Keratinocyte (primary cell): Measurements from ENCODE around the gene IARS1. TPM values are rescaled to one million over a fixed set of nuclear protein-coding genes. Genes with fewer than 3 reads are reported as not detected.

Experiments used
- DNase-seq: peaks from one replicate; pipeline ENCODE4 v3.0.0-alpha.2; 2011; ENCODE audit warnings: low read depth, missing footprints, low spot score
- FAIRE-seq: peaks from 2 replicates; lab custom pipeline; 2011; peaks lifted over from hg19 to GRCh38; lab: Jason Lieb, UNC
- H2AFZ ChIP-seq: 2 replicates; pipeline ENCODE4 v1.6.0; 2012; ENCODE audit warnings: low read length, control low read depth, inconsistent platforms; ENCODE audit not compliant: control insufficient read depth
- H3K27ac ChIP-seq: 2 replicates; pipeline ENCODE4 v1.5.1; 2011; ENCODE audit warnings: low read length; ENCODE audit not compliant: control insufficient read depth, insufficient read depth
- H3K27me3 ChIP-seq: 3 replicates; pipeline ENCODE4 v1.6.0; 2011; ENCODE audit warnings: low read length; ENCODE audit not compliant: control insufficient read depth, insufficient read depth; ENCODE audit errors: extremely low read depth
- H3K36me3 ChIP-seq, 2 experiments: 2 replicates in 1 of 2; 3 replicates in 1 of 2; pipeline ENCODE4 v1.5.1; 2011; ENCODE audit warnings: low read length in 2 of 2, mild to moderate bottlenecking in 1 of 2; ENCODE audit not compliant: control insufficient read depth in 2 of 2, insufficient read depth in 2 of 2; ENCODE audit errors: extremely low read depth in 1 of 2
- H3K4me1 ChIP-seq: 3 replicates; pipeline ENCODE4 v1.5.1; 2011; ENCODE audit warnings: low read length; ENCODE audit not compliant: control insufficient read depth, insufficient read depth; ENCODE audit errors: extremely low read depth
- H3K4me2 ChIP-seq: 3 replicates; pipeline ENCODE4 v1.6.0; 2011; ENCODE audit warnings: low read depth, low read length; ENCODE audit not compliant: control insufficient read depth, insufficient read depth; ENCODE audit errors: extremely low read depth
- H3K4me3 ChIP-seq, 3 experiments: fragments of 200-600 bp in 1 of 3; sonication (generic) in 1 of 3; 2 replicates in 2 of 3; 3 replicates in 1 of 3; pipeline ENCODE4 v1.5.1; 2011 to 2016; ENCODE audit warnings: low read length in 3 of 3, mild to moderate bottlenecking in 3 of 3, control low read depth in 2 of 3, inconsistent platforms in 1 of 3, low read depth in 1 of 3, mixed read lengths in 1 of 3, mixed run types in 1 of 3, moderate library complexity in 1 of 3; ENCODE audit not compliant: control insufficient read depth in 2 of 3, insufficient read depth in 2 of 3; ENCODE audit errors: extremely low read depth in 1 of 3
- H3K79me2 ChIP-seq: 2 replicates; pipeline ENCODE4 v1.6.0; 2012; ENCODE audit warnings: low read length; ENCODE audit not compliant: control insufficient read depth, insufficient read depth
- H3K9ac ChIP-seq: 3 replicates; pipeline ENCODE4 v1.6.0; 2011; ENCODE audit warnings: low read length; ENCODE audit not compliant: control insufficient read depth, insufficient read depth; ENCODE audit errors: extremely low read depth
- H3K9me1 ChIP-seq: 3 replicates; pipeline ENCODE4 v1.6.0; 2011; ENCODE audit warnings: low read length; ENCODE audit not compliant: control insufficient read depth, insufficient read depth; ENCODE audit errors: extremely low read depth
- H3K9me3 ChIP-seq: 2 replicates; pipeline ENCODE4 v1.5.1; 2012; ENCODE audit warnings: low read depth, low read length; ENCODE audit not compliant: control insufficient read depth
- H4K20me1 ChIP-seq: 3 replicates; pipeline ENCODE4 v1.6.0; 2011; ENCODE audit warnings: low read length; ENCODE audit not compliant: control insufficient read depth, insufficient read depth; ENCODE audit errors: extremely low read depth
- EZH2 ChIP-seq: IDR thresholded peaks from one replicate; pipeline ENCODE4 v1.6.1; 2012; ENCODE audit warnings: inconsistent platforms, mild to moderate bottlenecking, low read length, moderate library complexity
- dilution Hi-C: fragments of 300-500 bp; cut with MboI; formaldehyde crosslinking; loops from one replicate; pipeline ENCODE4 v1.7.0; 2020; ENCODE audit warnings: low sequenced_read_pairs; ENCODE audit not compliant: extremely low pct_ligation_motif_present
- polyA plus RNA-seq, 5 experiments: library from polyadenylated mRNA; depleted of rRNA in 3 of 5; stranded (reverse) in 3 of 5; stranded (forward) in 1 of 5; unstranded in 1 of 5; fragments of >200 nt; gene quantifications; 1 replicate in 1 of 5; 2 replicates in 3 of 5; 3 replicates in 1 of 5; pipeline versions ENCODE4 v1.2.1 to v1.2.3, GENCODE V29; 2011 to 2012; ENCODE audit warnings: missing spikeins in 2 of 5, low read depth in 1 of 5, low replicate concordance in 1 of 5
- small RNA-seq, 3 experiments: library from RNA; depleted of rRNA; stranded (forward); fragments of <200 nt; gene quantifications; one replicate each; pipeline ENCODE3, GENCODE V24; 2012; ENCODE audit warnings: low read depth in 3 of 3, low replicate concordance in 1 of 3; ENCODE audit not compliant: insufficient read length in 3 of 3
- TF ChIP-seq, protein P1 (sequence below), 3 experiments: IDR thresholded peaks in 1 of 3; conservative IDR thresholded peaks in 1 of 3; optimal IDR thresholded peaks in 1 of 3; 2 replicates in 2 of 3; 3 replicates in 1 of 3; pipeline versions ENCODE3 to v1.5.1; 2011; ENCODE audit warnings: low read length in 3 of 3, mild to moderate bottlenecking in 3 of 3, moderate library complexity in 2 of 3, control low read depth in 1 of 3, inconsistent platforms in 1 of 3; ENCODE audit not compliant: insufficient read depth in 2 of 3; ENCODE audit errors: extremely low read depth in 1 of 3

Gene IARS1
- polyA plus RNA-seq, 1 donor (not counting 4 experiments of a cell fraction or from before 2014, with no cell fraction given), result 88.4 TPM

DNA sequence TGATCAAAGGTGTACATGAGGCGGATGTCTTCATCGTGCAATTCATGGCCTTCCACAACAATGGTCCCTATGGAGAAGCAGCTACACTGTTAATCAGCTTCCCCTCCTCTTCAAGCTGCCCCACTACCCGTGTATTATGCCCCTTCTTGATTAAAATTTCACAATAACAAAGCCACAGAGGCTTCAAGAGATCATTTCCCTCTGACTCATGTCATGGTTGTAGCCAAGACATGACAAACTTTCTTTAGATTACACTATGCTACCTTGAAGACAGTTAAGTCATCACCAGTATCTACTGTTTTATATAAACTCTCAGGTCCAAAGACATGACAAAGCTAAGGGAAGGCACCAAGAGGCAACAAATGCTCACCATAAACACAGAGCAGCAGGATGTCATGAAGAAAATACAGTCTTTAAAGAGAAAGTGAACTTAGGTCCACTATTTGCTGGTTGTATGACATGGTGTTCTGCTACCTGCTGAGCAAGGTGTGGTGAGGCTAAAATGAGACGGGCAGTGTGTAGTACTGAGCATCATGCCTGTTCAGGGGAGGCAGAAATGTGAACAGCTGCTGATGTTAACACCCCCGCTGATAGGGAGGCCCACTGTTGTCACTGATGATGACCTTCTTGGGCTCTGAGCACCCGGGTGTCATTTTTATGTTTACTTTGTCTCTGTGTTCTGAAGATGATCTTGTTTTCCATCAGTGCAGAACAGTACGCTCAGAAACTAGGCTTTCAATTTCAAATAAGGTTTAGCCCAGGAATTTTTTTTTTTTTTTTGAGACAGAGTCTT lies 48.3 kb downstream of the IARS1 start:
- Histone ChIP-seq H3K79me2 (no peaks in the 10 kb centered on the region), H3K27ac (peak overlapping the region; percentile 1), H3K36me3 (peaks cover 45 to 86% of the 10 kb centered on the region in 2 experiments), H3K4me1 (peaks cover 3% of the 10 kb centered on the region), H3K4me3 (no peak overlapping the region), H3K9me3 (no peaks in the 10 kb centered on the region), H4K20me1 (peaks cover 3% of the 10 kb centered on the region), H3K9me1 (no peaks in the 10 kb centered on the region), H2AFZ (no peak overlapping the region), H3K9ac (peak overlapping the region; percentile 16), H3K27me3 (no peaks in the 10 kb centered on the region), H3K4me2 (no peak overlapping the region)
- no peak for FAIRE-seq
- DNase-seq, result no peak
- dilution Hi-C loops, result no loop called here
- TF ChIP-seq, protein P1, sequence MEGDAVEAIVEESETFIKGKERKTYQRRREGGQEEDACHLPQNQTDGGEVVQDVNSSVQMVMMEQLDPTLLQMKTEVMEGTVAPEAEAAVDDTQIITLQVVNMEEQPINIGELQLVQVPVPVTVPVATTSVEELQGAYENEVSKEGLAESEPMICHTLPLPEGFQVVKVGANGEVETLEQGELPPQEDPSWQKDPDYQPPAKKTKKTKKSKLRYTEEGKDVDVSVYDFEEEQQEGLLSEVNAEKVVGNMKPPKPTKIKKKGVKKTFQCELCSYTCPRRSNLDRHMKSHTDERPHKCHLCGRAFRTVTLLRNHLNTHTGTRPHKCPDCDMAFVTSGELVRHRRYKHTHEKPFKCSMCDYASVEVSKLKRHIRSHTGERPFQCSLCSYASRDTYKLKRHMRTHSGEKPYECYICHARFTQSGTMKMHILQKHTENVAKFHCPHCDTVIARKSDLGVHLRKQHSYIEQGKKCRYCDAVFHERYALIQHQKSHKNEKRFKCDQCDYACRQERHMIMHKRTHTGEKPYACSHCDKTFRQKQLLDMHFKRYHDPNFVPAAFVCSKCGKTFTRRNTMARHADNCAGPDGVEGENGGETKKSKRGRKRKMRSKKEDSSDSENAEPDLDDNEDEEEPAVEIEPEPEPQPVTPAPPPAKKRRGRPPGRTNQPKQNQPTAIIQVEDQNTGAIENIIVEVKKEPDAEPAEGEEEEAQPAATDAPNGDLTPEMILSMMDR (optimal IDR thresholded peaks at IDR 0.05 in 1 of 3, IDR thresholded peaks at IDR 0.05 in 1 of 3, conservative IDR thresholded peaks at IDR 0.05 in 1 of 3; ENCODE audit: extremely low read depth in 1 of 3, insufficient read depth in 2 of 3, low read length in 3 of 3), result no peak
- no peak for TF ChIP-seq EZH2

Small RNA genes lying within 50 kb of the gene (small RNA-seq; reads per million reads assigned to genes)
- gene MIR3651, result 0 reads per million in 3 experiments
- gene SNORA84, result 0 to 1.5 (median 1.0) reads per million in 3 experiments

Other genes starting within 250 kb of the IARS1 start
- 93.4 to 123 TPM (median 93.6 TPM) in 3 replicates for gene SPTLC1, start 178.3 kb downstream of the IARS1 start, polyA plus RNA-seq
- gene NOL8, start 31.7 kb upstream of the IARS1 start, polyA plus RNA-seq, result 18.8 to 28.9 TPM (median 20.2 TPM) in 3 replicates
- 2.8 to 6.7 TPM (median 3.3 TPM) in 3 replicates for gene CENPP, start 32.3 kb upstream of the IARS1 start, polyA plus RNA-seq
- gene OGN, start 110.9 kb upstream of the IARS1 start, polyA plus RNA-seq, result not detected in 3 replicates
- not detected in 3 replicates for gene OMD, start 130.8 kb upstream of the IARS1 start, polyA plus RNA-seq
- gene ASPN, start 188.8 kb upstream of the IARS1 start, polyA plus RNA-seq, result 0.36 to 1.1 TPM (median 0.63 TPM) in 3 replicates
- gene ECM2, start 242.3 kb upstream of the IARS1 start, polyA plus RNA-seq, result 0.36 to 0.99 TPM (median 0.75 TPM) in 3 replicates